ENCODE results near the gene SNX24.
"Not testable (repeated sequence)": the region's sequence is repeated elsewhere in the genome, so short reads cannot be mapped to it uniquely, and the experiment has no call there.

Gene SNX24

DNA sequence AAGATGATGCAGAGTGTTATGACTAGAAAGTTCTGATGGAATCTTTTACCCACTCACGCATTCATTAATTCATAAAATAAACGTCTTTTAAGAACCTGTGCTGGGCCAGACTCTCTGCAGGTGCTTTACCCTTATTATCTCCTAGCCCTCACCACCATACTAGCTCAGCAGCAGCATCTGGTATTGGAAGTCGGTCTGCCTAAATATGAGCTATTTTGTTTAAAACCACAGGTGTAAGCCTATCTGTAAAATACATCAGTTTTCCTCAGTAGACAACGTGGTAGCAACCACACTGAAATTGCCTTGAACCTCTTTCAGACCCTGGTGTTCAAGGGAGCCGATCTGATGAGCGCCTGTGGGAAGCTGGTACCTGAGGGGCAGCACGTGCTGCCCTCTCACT, 121.7 kb downstream of the SNX24 start:
- no peak for DNase-seq (ENCODE audit: low spot score)

DNA sequence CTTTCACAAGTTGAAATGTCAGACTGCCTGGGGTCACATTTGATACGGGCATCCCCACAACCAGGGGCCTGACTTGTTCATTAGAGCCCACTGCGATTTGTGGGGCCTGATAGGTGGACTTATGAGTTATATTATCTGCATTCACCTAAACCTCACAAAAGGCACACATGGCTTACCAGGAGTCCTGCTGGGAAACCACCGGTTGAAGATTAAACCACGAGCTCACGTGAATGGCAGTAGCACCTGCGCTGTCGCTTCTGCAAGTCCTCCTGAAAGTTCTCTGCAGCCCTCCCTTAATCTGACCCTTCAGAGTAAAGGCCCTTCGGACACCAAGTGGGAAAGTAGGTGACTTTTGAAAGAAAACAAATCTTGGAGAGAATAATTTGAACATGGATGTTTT, 122.2 kb downstream of the SNX24 start:
- DNase-seq (ENCODE audit: low spot score), result no peak

DNA sequence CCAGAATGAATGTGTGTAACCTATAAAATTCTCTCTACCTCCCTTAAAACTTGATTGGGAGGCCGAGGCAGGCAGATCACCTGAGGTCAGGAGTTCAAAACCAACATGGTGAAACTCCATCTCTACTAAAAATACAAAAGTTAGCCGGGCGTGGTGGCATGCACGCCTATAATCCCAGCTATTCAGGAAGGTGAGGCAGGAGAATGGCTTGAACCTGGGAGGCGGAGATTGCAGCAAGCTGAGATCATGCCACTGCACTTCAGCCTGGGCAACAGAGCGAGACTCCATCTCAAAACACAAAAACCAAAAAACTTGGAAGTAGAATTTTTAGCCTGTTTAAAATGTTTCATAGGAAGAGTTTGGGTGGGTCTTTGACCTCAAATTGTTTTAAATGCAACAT, 122.6 kb downstream of the SNX24 start:
- not testable (repeated sequence) for DNase-seq (ENCODE audit: low spot score)

DNA sequence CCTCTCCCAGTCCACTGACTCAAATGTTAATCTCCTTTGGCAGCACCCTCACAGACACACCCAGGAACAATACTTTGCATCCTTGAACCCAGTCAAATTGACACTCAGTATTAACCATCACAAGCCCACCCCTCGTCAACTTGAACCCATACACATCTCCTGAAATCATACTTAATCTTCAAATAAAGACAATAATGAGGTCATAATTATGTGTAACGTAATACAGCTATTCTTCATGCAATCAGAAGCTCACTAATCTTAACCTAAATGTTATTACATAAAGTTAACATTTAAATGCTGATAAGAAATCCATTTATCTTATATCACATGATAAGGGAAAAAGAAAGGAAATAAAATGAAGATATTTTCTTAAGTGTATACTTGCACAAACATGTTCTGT, 125.9 kb downstream of the SNX24 start:
- no peak for DNase-seq (ENCODE audit: low spot score)

DNA sequence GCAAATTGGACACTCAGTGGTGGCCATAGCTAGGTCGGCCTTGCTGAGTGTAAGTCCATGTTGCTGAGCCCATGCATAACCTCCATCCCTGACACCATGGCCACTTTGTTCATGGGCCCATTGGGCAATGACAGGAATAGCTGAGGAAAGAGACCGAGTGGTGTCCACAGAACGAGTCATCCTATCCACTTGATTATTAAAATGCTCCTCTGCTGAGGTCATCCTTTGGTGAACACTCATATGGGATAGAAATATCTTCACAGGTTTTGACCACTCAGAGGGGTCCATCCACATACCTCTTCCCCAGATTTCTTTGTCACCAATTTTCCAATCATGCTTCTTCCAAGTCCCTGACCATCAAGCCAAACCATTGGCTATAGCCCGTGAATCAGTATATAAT, 127.5 kb downstream of the SNX24 start:
- DNase-seq (ENCODE audit: low spot score), result no peak

DNA sequence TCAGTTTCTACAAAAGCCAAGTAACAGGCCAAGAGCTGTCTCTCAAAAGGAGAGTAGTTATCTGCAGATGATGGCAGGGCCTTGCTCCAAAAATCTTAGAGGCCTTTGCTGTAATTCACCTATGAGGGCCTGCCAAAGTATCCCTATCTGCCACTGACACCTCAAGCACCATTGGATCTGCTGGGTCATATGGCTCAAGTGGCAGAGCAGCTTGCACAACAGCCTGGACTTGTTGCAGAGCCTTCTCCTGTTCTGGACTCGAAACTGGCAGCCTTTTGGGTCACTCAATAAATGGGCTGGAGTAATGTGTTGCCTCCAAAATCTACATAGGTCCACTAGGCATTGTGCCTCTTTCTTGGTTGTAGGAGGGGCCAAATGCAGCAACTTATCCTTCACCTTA, 128.3 kb downstream of the SNX24 start:
- DNase-seq (ENCODE audit: low spot score), result not testable (repeated sequence)

DNA sequence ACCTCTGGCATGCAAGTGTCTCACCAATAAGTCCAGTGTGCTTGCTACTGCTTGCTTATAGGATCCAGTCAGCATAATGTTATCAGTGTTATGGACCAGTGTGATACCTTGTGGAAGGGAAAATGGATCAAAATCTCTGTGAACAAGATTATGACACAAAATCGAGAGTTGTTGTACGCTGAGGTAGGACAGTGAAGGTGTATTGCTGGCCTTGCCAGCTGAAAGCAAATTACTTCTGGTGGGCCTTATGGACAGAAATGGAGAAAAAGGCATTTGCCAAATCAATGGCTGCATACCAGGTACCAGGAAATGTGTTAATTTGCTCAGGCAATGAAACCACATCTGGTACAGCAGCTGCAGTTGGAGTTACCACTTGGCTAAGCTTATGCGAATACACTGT, 128.8 kb downstream of the SNX24 start:
- not testable (repeated sequence) for DNase-seq (ENCODE audit: low spot score)

DNA sequence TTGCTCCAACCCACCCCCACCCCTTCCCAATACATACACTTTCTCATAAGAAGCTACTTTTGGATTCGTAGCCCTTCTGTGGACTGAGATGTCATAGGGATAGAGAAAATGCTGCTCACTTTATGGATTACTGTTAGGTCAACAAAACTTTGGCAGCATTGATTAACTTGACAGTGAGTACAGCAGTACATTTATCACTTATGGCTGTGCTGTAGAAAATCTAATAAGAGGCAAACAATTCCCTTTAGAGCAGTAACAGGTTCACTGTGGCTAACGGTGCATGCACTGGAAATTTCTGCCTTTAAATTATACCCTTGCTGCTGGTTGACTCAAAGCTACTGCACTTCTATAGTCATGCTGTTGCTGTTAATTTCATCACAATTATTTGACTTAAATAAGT, 131.9 kb downstream of the SNX24 start:
- DNase-seq (ENCODE audit: low spot score), result no peak

DNA sequence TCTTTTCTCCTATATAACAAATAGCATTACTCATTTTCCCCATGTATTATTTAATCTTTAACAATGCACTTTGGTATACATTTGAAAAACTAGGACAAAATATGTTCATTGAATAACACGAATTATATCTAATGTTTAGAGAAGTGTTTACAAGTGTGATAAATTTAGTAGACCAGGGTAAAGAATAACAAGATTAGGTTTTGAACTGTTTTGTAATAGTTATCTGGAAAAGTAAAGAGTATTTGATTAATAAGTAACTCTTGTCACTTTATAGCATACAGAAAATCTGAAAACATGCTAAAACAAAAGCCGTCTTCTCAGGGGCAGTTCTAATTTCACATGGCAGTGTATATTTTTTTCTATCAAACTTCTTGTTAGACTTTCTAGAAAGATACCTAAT, 132.7 kb downstream of the SNX24 start:
- DNase-seq (ENCODE audit: low spot score), result no peak

DNA sequence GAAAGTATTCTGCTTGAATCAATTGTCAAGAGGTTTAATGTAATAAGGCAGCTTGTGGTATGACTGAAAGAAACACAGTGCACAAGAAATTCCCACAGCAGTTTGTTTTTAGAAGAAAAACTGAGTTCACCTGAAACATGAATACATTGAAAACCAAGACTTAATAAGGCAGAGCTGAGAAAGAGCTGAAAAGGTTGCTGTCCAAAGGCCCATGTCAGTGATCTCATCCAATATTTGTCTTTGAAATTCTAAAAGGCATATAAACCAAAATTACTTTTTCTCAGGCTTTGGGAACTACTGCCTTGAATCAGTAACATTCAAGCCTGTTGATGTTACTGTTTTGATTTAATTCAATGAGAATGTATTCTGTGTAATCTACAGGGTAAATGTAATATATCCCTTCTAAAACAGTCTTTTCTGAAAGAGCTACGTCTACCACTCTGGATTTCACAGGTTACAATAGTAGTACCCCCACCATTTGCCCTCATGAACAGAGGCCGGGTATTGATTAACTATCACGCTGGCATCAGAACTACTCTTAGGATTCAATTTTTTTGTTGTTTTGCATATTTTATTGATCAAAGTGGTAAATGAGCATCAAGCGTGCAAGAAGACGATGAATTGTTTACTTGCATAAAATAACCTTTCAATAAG, 133.4 kb downstream of the SNX24 start:
- DNase-seq (ENCODE audit: low spot score), result no peak

DNA sequence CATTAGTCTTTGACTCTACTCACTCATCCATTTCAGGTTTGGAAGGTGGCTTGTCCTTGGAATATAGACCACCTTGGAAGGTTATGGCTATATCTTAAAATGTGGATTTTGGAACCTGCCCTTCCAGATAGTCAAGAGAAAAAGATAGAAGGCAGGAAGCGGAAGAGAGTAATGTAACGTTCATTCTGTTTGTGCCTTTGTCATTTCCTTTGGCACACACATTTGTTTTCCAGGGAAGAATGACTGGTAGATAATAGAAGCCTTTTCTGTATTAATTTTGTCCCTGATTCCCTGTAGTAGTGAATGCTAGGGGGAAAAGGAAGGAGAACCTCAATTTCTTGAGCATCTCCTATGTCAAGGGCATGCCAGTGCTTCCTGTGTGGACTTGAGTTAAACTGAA, 136.4 kb downstream of the SNX24 start:
- DNase-seq (ENCODE audit: low spot score), result no peak

DNA sequence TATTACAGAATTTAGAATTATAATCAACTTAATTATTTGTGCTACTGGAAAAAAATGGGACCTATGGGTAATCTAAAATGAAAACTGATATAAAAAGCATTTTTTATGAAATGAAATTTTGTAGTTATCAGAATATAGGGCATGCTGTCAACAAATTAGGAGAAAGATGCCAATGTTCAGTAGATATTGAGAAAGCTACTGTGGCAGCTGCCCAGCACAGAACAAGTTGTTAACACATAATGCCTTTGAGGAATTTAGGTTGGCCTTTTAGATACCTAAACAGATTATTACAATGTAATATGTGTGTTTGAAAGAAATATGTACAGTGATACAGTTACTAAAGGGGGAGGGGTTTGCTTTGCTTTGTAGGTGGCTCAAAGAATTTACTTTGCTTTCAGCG, 137.0 kb downstream of the SNX24 start:
- DNase-seq (ENCODE audit: low spot score), result no peak

DNA sequence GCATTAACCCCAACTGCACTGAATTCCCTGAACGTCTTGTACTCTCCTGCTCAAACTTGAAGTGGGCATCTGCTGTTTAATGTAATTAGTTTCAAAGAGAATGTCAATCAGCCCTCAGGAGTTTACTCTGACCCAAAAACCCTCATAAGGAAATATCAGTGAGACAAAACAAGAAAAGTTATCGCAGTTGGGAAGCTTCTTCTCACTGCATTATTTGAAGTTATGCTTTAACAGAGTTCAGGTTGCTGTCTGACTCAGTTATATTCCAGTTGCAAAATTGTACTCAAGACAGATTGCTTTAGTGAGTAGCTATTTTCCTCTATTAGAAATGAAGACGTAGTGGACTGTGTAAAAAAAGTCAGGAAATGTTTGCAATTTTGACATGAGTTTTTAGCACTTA, 139.0 kb downstream of the SNX24 start:
- no peak for DNase-seq (ENCODE audit: low spot score)

DNA sequence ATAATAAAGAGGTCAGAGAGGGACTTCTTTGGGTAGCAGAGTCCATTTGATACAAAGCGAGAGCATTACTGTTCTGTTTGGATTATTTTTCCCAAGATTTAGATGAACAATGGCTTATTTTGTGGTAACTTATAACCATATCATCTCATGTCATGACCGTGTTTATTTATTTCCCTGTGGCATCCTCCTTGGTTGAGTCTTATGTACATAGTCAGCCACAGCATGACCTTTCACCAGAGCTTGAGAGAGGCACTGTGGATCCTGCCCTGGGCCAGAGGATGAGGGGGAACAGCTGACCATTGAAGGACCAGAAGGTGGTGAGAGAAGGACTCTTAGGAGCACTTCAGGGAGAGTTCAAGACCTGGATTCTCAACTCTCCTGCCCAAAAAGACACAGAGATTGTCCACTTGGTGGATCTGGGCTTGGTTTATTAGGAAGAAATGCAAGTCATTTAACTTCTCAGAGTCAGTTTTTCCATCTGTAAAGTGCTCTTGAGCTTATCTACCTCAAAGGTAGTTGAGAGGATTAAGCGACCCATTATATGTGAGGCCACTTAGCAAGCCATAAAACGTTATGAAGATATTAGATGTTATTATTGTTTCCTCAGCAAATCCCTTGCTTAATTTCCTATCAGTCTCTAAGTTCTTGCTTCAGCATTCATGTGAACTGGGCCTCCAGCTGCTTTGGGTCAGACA, 139.7 kb downstream of the SNX24 start:
- no peak for DNase-seq (ENCODE audit: low spot score)

DNA sequence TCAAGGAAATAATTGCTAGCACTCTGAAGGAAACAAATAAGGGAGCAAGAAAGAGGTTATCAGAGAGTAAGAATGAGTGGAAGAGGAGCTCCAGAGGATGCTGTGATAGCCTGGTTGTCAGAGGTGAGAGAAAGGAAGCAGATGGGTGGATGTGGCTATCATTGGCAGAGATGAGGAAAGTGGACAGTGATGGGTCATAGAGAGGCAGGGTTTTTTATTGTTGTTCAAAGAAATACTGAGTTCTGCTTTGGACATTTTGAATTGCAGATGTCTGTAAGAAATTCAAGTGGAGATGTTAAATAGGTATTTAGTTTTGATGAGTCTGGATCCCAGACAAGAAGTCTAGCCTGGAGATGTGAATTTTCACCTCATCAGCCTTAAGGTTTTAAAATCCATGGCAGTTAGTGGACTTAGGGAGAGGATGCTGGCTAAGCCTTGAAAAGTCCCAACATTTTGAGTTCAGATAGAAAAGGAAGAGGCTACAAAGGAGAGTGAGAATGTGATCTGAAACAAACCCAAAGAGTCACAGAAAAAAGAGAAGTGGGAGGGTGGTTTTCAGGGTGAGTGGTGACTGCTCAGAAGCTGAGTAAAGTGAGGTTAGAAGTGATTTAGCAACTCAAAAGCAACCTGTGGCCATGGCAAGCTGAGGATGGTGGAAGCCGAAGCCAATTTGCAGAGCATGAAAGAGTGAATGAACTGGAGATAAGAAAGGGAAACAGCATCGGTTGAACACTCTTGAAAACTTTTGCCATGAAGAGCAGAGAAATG, 140.7 kb downstream of the SNX24 start:
- DNase-seq (ENCODE audit: low spot score), result no peak

DNA sequence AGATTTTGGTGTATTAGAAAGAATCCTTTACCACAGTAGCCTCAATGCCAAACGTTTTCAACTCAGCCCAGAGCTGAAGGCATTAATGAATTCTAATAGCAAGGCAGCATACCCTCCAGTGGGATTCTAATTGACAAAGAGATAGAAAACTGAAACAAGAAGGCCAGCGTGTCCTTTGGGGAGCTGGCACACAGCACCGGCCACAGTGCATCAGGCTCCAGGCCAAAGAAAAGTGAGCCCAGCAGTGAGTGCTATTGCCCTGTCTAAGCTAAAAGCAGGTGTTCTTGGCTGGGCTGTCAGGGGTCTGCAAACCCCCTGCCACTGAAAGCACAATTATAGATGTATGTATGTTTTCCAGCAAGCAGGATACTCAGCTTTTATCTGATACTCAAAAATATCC, 150.7 kb downstream of the SNX24 start:
- DNase-seq (ENCODE audit: low spot score), result no peak

DNA sequence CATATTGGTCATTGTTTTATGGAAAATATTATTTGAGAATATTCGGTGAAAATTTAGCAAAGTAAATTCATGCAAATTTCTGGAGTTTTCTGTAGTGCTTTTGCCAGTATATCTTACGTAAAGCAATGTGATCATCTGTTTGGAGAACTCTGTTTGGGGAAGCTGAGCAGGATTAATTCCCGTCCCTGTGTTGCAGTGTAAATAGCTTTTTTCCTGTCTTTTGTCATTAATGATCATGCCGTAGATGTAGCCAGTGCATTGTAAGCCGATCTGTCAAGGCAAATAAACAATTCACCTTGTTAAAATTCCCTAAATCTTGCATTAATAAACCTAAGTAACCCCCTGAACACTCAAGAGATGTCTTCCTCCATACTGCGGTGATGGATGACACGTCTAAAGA, 151.9 kb downstream of the SNX24 start:
- DNase-seq (ENCODE audit: low spot score), result no peak

DNA sequence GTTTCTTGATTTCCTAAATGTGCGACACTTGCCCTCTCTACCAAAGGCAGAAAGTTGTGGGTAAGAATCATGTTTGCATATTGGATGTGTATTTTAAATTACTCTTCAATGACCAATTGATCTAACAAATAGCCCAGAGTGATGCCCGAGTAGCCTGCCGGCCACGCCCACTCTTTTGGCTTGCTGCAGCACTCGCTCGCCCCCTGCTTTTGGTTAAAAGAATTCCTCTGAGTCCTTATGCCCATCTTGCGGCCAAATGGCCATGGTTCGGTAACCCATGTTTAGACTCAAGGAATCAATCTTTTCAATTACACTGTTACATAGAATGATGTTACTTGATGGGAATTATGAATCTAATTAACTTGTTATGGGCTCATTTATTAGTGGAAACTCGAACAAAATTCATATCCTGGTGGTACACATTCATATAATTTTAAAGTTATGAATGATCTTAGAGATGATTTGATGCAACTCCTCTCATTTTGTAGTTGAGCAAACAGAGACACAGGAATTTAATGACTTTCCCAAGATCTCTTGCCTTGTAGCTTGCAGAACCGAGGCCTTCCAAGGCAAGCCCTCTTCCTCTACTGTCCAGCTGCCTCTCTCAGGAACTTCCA, 154.6 kb downstream of the SNX24 start:
- no peak for DNase-seq (ENCODE audit: low spot score)

DNA sequence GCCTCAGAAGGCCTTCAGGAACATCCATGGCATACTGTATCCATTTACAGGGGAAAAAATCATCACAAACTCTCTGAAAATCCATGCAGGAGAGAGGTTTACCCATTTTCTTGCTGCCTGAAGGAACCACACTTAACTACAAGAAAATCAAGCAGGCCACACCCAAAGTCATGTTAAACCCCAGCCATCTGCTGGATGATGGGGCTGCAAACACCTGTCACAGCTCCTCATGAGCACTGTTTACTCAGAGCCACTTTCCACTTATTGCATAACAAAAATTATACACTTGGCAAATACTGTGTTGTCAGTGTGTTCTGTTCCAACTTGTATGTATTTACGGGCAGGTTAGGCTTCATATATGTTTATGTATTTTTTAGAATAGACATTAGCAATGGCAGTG, 155.3 kb downstream of the SNX24 start:
- no peak for DNase-seq (ENCODE audit: low spot score)

DNA sequence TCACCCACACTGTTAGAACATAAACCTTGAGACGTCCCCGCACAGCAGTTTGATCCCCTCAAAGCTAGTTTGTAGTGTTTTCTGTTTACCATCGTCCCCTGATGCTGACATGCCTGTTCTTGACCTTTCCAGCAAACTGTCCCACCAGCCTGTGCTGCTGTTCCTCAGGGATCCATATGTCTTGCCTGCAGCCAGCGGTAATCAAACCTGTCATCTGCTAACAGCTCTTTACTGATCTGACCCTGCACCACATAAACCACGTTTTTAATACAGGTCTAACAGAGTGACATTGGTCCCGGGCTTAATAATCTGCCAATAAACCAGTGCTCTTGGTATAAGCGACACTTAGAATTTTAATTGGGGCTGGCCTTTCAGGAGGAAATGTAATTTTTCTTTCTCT, 156.4 kb downstream of the SNX24 start:
- DNase-seq (ENCODE audit: low spot score), result no peak

DNA sequence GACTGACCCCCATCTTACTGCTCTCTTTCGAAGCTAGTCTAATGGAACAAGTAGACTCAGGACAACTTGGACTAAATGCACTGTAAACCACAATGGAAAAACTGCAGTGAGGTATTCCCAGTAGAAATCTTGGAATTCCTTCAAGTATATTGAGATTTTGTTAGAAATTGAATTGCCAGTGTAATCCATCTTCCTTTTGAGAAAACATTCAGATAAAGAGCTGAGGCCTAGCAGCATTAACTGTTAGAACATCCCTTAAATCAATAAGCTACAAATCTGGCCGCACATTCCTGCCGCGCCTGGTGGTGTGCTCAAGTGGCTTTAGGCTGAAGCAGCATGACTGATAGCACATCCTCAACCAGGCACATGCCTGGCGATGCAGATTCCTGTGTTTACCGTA, 161.8 kb downstream of the SNX24 start:
- no peak for DNase-seq (ENCODE audit: low spot score)

DNA sequence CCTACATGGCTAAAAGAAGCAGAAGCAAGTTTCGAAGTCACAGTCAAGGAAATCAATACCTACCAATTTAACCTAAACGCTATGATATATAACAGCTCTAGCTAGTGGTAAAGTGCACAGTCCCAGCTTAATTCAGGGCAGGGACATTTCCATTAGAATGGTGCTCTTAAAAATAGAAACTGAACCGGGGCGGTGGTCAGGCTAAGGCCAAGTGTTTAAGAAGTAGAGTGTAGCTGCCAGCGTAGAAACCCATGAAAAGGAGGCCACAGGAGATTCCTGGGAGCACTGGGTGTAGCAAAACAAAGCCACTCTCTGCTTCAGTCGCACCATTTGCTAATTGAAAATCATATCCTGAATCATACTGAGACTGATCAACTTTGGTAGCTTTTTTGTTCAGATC, 162.3 kb downstream of the SNX24 start:
- no peak for DNase-seq (ENCODE audit: low spot score)

DNA sequence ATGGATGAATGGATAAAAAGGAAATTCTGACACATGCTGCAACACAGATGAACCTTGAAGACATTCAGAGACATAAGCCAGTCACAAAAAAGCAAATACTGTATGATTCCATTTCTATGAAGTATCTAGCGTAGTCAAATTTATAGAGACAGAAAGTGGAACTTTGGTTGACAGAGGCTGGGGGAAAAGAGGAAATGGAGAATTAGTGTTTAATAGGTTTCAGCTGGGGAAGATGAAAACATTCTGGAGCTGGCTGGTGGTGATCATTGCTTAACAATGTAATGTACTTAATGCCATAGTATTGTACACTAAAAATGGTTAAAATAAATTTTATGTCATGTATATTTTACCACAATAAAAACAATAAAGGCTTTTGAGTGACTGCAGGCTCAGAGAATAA, 166.9 kb downstream of the SNX24 start:
- DNase-seq (ENCODE audit: low spot score), result no peak
